Inflammatory macrophage treated with lipopolysaccharide for 1 hour (primary cell): ENCODE measurements around the gene POLA2.

Experiments used
- DNase-seq, 2 donors: peaks; one replicate each; pipeline ENCODE4 v3.0.0-alpha.2; 2020 to 2022

POLA2 gene

DNA sequence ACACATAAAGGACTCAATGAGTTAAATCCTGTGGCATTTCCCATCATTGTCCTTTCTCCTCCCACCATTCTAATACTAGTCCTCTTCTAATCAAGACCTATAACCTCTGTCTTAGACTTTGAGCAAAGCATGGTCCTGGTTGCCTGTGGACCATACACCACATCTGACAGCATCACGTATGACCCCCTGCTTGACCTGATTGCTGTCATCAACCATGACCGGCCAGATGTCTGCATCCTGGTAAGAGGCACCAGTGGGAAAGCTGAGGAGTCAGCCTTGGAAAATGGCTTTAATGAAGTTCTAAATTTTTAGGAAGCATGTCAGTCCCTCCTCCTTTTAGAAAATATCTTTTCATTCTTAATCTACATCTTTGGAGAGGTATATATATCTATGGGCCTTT, 25.8 kb downstream of the POLA2 start:
- DNase-seq: no peak

DNA sequence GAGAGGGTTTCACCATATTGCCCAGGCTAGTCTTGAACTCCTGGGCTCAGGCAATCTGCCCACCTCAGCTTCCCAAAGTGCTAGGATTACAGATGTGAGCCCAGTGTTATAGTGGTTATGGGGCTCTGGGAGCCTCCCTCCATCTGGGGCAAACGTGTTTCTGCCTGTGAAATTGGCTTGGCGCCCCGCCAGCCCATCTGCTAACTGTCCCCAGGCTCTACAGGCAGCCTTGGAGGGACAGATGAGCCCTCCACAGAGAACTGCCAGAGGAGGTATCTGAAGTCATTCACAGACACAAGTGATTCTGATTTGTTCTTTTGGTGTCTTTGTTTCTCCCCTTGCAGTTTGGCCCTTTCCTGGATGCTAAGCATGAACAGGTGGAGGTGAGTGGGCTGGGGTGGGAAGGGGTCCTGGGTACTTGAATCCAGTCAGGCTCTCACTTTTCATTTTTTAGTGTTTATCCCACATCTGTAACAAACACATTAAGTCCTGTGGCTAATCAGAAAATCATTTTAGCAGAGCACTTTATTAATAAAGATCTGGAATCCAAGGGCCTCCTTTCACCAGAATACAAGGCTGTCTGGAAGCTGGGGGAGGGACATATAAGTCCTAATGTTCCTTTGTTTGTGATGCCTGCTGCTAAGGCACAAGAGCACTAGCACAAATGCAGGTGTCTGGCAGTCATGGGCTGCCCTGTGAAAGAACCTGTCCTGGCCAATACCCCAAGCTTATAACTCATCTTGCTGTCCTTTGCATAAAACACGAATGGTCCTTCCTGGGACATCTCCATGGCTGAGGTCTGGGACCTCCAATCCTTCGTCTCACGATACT, 27.2 kb downstream of the POLA2 start:
- no peak for DNase-seq

DNA sequence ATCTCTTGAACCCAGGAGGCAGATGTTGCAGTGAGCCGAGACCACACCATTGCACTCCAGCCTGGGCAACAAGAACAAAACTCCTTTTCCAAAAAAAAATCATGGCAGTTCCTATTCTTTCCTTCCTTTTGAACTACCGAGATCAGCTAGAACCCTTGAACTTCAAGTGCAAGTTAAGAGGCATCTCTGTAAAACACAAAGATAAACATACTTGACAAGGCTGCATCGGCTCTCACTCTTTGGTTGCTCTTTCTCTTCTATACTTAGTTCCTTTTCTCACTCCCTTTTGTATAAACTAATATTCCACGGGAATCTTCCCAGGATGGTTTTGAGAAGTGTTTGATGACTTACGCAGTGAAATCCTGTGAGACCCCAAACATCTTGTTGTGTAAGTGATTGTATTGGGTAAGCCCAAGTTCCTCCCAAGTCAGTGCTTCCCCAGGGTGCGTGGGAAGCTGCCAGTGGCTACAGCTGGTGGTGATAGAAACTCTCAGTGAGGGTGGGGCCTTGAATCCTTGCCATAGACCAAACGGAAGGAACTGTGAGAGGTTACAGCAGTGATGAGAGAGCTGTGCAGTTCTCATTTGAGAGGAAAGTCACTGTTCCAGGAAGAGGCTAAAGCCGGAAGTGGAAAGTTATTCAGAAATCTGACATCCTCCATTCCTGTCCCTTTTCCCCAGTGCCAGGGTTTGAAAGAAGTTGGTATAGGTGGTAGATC, 28.8 kb downstream of the POLA2 start:
- peak; percentile 97 to 100 for DNase-seq

DNA sequence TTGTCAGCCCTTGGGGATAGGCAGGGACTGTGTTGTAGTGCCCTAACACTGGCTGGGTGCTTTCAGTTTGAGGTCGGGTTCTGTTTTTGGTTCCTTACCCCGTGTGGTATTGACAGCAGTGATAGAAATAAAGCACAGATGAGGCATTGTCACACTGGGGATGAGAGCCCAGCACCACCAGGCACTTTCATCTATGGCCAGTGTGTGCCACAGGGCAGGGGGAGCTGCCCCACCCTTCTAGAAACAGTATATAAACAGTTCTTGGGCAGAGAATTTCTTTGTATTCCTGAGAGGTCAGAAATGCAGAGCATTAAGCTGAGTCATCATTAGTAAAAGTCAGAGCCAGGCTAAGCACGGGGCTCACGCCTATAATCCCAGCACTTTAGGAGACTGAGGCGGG, 29.9 kb downstream of the POLA2 start:
- DNase-seq: no peak

DNA sequence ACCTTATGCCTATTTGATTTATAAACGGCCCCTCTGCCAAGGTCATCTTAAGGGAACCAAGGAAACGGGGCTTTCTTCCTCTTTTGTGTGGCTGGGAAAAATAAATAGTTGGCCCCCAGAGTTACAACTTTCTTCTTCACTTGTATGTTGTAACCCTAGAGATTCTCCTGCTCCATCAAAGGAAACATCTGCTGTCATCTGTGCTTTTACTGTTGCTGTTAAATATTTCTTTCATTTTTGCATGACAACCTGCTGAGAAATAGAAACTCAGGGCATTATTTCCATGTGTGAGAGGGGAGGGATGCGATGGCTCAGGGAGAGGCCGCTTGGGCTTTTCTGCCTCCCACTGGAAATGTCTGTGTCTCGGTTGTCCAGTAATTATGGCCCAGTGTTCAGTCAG, 31.1 kb downstream of the POLA2 start:
- DNase-seq: peak; percentile 24 to 31

DNA sequence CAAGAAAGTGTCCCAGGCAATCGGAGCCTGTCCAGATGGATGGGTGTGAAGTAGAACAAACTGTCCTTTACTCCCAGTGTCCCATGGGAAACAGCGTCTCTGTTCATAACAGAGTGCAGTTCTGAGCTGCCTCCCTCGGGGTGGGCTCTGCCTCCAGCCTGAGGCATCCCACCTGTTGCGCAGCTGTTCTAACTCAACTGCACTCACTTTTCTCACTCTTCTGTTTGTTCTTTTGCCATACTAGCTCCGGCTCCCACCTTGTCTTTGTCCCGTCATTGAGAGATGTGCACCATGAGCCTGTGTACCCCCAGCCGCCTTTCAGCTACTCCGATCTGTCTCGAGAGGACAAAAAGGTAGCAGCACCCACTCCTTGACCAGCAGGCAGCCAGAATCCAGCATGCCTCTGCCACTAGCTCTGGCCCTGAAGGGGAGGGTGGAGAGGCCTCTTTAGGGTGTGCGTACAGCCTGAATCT, 32.2 kb downstream of the POLA2 start:
- DNase-seq: no peak

DNA sequence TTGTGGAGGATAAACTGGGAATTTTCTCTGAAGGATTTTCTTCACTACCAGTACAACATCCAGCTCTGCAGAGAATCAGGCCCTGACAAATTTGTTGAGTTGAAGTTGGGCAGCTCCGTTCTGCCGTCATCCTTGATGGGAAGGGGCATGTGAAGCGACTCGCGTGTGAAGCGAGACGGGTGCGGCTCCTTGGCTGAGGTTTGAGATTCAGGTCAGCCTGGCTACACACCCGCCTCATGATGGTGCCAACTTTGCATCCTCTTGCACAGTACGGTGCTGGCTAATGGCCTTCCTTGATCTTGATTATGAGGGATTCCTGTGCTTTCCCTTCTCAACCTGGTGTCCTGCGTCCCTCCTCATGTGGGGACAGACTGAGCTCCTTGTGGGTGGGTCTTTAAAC, 33.2 kb downstream of the POLA2 start:
- no peak for DNase-seq

DNA sequence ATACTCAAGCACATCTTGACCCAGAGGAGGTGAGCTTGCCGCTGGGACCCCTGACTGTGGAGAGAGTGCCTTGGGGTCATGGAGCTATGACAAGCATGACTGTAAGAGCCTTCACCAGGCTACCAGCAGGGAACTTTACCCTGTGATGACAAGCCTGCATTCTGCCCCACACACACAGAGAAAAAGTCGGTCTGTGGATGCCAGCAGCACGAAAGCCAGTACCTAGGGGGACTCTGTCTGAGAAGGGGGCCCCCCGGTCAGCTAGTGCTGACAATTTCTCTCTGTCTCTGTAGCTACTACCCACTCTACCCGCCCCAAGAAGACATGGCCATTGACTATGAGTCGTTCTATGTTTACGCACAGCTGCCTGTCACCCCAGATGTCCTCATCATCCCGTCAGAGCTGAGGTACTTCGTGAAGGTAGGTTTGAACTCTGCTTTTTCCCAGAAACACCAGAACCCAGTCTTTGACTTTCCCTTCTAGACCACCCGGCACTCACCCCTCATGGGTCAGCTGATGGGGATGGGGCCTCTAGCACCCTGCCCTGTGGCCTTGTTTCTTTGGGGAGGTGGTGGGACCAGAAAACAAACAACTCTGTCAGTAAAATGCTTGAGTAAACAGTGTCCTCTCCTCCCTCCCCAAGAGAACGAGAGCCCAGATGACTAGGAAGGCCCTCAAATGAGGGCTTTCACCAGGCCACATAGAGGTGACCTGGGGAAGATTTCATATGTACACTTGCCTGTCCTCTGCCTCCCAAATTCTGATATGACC, 34.0 kb downstream of the POLA2 start:
- no peak for DNase-seq

DNA sequence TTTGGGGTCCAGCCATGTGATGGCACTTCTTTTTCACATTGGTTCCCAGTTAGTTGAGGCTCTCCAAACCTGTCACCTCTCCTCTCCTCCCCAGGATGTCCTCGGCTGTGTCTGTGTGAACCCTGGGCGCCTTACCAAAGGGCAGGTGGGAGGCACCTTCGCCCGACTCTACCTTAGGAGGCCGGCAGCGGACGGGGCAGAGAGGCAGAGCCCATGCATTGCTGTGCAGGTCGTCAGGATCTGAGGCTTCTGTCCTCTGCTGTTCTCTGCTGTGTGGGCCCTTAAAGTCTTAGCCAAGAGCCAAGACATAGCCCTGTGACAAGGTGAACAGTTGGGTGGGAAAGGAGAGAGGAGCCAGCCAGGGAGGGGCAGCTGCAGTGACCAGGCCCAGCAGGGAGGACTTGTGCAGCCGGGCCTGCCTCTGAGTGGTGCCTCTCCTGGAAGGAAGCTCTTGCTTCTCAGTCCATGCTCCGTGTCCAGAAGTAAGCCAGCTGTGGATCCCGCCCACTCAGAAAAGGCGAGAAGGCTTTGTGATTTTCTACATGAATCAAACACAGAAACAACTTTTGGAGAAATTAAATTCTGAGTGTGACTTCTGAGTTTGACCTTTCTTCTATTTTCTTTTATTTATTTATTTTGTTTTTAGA, 35.4 kb downstream of the POLA2 start:
- DNase-seq: no peak

DNA sequence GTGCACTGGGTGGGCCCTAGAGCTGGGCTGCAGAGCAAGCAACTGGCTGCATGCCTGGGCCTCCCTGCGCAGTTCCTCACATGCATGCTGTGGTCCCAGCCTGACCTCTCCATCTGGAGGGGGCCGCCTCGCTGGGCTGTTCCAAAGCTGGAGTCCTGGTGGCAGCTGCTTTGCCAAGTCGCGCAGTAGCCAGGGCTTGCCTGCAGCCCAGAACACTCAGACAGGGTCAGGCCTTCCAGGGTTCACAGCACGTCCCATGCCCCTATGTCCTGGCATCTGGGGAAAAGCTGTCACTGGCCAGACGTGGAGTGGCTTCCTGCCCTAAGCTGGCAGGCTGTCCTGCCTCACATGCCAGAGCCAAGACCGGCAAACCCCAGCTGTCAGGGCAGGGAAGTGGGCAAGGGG, 36.4 kb downstream of the POLA2 start:
- no peak for DNase-seq

DNA sequence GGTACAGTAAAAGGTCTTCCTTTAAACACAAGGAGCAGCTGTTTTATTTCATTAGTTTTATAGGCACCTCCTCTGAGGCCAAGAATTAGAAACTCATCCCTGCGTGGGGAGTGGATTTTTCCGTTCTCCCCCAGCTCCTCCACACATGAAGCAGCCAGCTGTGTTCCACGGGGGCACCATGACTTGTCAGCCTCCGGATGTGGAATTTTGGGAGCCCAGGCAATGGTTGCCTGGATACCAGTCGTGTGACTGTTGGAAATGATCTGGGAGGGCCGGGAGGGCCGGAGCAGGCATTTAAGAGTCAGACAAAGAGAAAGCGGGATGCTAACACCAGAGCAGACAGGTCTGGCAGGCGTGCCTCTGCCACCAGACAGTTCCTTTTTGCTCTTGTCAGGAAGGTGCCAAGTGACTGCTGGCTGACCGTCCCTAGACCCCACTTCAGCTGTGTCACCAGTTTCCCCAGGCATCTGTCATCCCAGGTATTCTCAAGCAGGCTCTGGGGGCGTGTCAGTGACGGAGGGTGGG, 37.0 kb downstream of the POLA2 start:
- no peak for DNase-seq

DNA sequence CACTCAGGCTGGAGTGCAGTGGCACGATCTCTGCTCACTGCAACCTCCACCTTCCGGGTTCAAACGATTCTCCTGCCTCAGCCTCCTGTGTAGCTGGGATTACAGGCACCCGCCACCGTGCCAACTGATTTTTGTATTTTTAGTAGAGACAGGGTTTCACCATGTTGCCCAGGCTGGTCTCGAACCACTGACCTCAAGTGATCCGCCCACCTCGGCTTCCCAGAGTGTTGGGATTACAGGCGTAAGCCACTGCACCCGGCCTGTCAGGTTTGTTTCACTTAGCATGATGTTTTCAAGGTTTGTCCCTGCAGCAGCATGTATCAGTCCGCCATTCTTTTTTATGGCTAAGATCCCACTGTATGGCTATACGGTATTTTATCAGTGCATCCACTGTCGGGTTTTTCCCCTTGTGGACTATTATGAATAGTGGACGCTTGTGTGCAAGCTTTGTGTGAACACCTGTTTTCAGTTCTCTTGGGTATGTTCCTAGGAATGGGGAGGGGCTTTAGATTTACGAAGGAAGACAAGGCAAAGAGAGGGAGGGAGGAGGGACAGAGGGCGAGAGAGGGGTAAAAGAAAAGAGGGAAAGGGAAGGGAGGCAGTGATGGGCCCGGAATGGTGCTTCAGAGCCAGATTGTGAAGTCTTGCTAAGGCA, 39.0 kb downstream of the POLA2 start:
- DNase-seq: no peak

DNA sequence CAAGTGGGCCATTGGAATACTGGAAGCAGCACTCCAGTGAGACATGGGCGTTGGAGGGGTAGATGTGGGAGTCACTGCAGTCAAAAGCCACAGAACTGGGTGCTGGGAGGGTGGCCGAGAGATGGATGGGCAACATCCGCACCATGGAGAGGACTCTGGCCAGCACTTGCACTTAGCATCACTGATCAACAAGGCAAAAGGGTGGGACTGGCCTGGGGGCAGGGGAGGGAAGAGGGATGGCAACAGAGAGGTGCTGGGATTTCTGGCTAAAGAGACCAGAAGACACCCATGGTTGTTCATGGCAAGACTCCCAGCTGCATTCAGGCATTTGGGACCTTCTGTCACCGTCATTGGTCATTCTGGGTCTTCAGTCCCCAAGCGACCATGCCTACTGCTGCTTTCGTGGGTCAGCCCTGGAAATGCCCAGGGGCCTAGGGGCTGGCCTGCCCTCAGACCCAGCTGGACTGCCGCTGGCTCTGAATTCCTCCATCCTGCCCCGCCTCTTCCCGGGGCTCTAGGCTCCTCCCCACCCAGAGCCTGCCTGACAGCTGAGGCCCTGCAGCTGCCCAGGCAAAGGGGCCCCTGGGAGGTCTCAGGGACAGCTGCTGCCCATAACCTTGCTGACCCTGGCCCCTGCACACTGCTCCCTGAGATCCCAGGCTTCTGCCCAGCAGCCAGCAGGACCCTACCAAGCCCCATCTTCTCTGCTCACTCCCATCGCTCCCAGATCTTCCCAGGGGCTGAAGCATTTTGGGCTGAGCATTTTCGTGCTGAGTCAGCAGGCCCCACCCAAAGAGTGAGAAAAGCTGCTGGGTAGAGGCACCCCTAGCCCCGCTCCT, 39.9 kb downstream of the POLA2 start:
- no peak for DNase-seq

DNA sequence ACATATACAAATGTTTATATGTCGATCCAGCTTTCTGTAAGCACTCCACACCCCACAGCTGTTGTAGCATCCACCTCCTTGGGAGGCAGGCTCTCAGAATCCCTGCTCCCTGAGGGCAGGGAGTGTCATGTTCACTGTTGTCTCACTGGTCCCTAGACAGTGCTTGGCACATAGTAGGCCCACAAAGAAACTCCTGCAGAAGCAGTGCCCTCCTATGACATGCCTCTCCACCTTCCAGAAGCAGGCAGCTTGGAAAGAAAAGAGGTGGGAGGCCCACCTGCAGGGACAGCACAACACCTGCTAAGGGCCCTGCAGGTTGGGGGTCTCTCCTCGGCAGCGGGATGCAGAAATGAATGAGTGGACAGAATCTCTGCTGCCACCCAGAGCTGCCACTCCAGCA, 41.8 kb downstream of the POLA2 start:
- DNase-seq: no peak

DNA sequence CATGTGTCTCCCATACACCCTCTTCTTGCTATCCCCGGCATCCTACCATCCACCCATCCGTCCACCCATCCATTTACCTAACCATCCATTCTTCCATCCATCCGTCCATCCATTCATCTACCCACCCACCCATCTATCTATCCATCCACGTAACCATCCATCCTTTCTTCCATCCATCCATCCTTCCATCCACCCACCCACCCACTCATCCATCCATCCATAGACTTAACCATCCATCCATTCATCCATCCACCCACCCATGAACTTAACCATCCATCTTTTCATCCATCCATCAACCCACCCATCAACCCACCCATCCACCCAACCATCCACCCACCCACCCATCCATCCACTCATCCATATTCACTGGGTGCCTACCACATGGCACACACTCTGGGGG, 42.3 kb downstream of the POLA2 start:
- no peak for DNase-seq

DNA sequence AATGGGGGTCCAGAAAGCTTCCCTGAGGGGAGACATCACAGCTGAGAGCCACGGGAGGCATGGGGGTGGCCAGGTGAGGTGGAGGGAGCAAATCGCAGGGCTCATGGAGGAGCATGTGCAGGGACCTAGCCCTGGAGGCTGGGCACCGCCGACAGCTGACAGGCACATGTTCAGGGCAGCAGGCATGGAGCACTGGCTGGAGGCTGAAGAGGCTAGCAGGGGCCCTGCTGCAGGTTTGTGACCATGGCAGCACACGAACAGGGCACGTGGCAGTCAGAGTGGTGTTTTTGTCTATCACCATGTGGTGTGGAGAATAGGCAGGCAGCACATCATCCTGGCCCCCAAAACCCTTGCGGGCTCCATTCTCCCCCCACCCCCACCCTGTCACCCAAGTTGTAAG, 42.9 kb downstream of the POLA2 start:
- DNase-seq: no peak

DNA sequence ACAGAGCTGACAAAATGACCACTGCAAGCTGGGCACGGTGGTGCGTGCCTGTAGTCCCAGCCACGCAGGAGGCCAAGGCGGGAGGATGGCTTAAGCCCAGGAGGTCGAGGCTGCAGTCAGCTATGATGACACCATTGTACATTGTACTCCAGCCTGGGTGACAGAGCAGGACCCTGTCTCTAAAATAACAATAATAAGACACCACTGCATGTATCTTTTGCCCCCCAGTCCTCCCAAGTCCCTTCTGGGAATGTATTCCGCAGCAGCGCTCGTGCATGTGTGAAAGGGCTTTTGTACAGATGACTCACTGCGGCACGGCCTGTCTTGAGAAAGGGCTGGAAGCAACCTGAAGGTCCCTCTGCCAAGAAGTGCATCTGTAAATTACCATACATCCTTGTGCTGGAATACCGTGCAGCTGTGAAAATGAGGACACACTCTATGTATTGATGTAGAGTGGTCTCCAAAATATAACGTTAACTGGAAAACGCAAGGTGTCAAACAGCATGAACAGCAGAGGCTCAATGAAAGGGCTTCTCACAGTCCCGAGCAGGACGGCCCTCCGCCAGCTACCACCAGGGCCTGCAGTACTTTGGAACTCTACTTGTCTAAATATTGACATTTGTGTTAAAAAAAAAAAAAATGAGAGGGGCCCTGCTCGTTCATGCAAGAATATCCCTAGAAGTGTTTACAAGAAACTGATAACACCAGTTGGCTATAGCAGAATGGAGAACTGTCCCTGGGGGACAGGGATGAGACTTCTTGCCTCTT, 43.9 kb downstream of the POLA2 start:
- no peak for DNase-seq

DNA sequence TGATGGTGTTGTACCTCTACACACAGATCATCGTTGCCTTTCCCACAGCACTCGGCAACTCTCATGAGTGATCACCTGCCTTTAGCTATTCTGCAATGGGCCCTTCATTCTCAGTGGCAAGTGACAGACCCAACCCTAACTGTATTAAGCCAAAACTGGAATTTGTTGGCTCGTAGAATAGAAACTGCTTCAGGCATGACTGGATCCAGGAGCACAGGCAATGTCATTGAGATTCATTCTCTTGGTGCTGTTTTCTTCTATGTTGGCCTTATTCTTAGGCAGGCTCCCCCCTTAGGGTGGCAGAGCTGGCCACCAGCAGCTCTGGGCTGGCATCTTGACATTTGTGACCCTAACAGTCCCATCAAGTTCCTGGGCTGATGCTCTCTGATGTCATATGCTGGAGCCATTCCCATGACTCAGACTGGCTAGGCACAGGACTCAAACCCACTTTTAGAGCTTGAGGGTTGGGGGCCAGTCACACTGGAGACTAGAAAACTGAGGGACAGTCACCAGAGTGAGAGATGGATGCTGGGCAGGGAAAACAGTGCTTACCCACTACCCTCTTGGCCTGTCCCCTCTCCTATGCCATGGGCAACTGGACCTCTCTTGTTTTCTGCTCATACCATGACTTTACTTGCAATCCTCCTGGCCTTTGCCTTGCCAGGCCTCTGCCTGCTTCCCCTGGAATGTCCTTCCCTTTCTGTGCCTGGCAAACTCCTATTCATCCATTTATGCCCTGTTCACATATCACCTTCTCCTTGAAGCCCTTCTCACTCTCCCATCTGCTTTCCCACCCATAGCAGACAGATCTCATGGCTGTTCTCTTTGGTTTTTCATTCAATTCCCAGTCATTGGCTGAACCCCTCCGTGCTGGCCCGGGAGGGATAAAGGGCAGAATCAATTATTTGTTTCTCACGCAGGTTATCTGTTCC, 45.8 kb downstream of the POLA2 start:
- peak; percentile 27 to 29 for DNase-seq

DNA sequence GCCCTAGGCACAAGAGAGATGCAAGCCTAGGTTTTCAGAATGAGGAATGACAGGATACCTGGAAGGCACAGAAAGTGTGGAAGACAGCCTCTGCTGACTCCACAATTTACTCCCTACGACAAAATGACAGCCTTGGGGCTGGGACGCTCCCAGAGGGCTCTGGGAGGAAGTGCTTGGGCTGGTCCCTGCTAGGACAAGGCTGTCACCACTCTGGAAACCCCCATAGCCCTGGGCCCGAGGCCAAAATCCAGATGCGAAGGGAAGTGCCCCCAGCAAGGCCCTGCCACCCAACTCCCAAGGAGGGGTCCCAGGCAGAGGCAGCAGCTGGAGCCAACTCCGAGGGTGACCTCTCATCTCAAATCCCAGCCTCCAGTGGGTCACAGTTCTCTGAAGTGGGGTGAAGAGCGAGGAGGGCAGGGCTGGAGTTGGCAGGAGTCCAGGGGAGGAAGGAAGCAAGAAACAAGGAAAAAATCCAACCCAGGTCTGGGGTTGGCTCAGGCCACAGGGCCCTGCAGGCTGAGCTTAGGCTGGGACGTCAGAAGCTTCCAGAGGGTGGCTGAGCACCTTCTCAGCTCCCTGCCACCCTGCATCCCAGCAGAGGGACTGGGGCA, 46.6 kb downstream of the POLA2 start:
- DNase-seq: peak; percentile 92 to 96
